OCI-LY3 (cell line): ENCODE results near the gene C13orf42.

Experiments used
- CTCF ChIP-seq: fragments of 200-600, 300-600 bp; sonication (generic); IDR thresholded peaks from 2 replicates; pipeline ENCODE4 v1.5.1; 2014; ENCODE audit warnings: antibody characterized with exemption, low read length, low read depth
- EZH2phosphoT487 ChIP-seq: fragments of 200-600 bp; shearing (Covaris generic); IDR thresholded peaks from 2 replicates; pipeline ENCODE4 v1.6.1; 2018; ENCODE audit warnings: antibody characterized with exemption, mixed run types, low read depth

DNA sequence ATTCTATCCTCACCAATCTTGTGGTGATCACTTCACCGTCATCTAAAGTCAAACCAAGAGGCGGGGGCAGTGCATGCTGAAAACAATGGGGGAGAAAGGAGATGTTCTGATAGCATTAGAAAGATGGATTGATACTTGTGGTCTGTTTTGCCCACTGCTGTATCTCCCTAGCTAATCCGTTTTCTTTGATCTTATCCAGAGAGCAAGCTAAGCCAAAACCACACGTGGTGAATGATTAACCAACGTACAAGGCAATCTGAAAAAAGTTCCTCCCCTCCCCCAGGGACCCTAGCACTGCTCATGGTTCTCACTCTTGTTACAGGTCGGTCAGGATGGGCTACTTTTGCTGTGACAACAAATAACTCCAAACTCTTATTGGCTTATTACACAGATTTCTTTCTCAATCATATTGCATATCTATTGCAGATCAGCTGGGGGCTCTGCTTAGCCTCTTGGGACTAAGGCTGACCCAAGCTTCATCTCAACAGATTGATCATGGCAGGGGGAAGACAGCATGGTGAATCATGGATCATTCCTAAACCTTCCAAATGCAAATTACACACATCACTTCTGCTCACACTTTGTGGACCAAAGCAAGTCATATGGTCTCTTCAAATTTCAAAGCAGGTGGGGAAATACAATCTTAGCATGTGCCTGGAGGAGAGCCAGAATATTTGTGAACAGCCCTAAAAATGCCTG is 11.9 kb upstream of the C13orf42 start:
- TF ChIP-seq EZH2phosphoT487 (no peak), CTCF (no peak)
